ENCODE results near the gene NGEF. TPM values are rescaled to one million over a fixed set of nuclear protein-coding genes. Genes with fewer than 3 reads are reported as not detected.
"Not testable (repeated sequence)": the region's sequence is repeated elsewhere in the genome, so short reads cannot be mapped to it uniquely, and the experiment has no call there.

Gene NGEF
- total RNA-seq, 1 donor from 2014 or later: not detected

GRCh38 chr2:232929303-232930058 is 83.6 kb downstream of the NGEF start:
- intact Hi-C loops (cut with micrococcal nuclease): no loop called here

- intact Hi-C loops (cut with micrococcal nuclease): no loop called here
These were observed 84.3 kb downstream of the NGEF start for GRCh38 chr2:232928551-232929302.

GRCh38 chr2:232927793-232928550 is 85.1 kb downstream of the NGEF start:
- intact Hi-C loops (cut with micrococcal nuclease): no loop called here

GRCh38 chr2:232927032-232927792 is 85.8 kb downstream of the NGEF start:
- intact Hi-C loops (cut with micrococcal nuclease): no loop called here

GRCh38 chr2:232926431-232926939 is 86.6 kb downstream of the NGEF start:
- intact Hi-C loops (cut with micrococcal nuclease): no loop called here

- intact Hi-C loops (cut with micrococcal nuclease): no loop called here
These were observed 87.3 kb downstream of the NGEF start for GRCh38 chr2:232925821-232926156.

- intact Hi-C loops (cut with micrococcal nuclease): no loop called here
These were observed 87.8 kb downstream of the NGEF start for GRCh38 chr2:232925153-232925820.

GRCh38 chr2:232924433-232924832 is 88.6 kb downstream of the NGEF start:
- intact Hi-C loops (cut with micrococcal nuclease): no loop called here

GRCh38 chr2:232920760-232921159 is 92.3 kb downstream of the NGEF start:
- intact Hi-C loops (cut with micrococcal nuclease): no loop called here

- intact Hi-C loops (cut with micrococcal nuclease): no loop called here
These were observed 93.0 kb downstream of the NGEF start for GRCh38 chr2:232920055-232920454.

- intact Hi-C loops (cut with micrococcal nuclease): no loop called here
These were observed 93.9 kb downstream of the NGEF start for GRCh38 chr2:232919141-232919540.

- intact Hi-C loops (cut with micrococcal nuclease): no loop called here
These were observed 99.2 kb downstream of the NGEF start for GRCh38 chr2:232913903-232914302.

GRCh38 chr2:232911712-232912277 is 101.3 kb downstream of the NGEF start:
- intact Hi-C loops (cut with micrococcal nuclease): no loop called here

- intact Hi-C loops (cut with micrococcal nuclease): no loop called here
These were observed 102.7 kb downstream of the NGEF start for GRCh38 chr2:232910376-232910775.

GRCh38 chr2:232908695-232909094 is 104.4 kb downstream of the NGEF start:
- intact Hi-C loops (cut with micrococcal nuclease): no loop called here

GRCh38 chr2:232907718-232908085 is 105.4 kb downstream of the NGEF start:
- intact Hi-C loops (cut with micrococcal nuclease): not testable (repeated sequence)

GRCh38 chr2:232906867-232907717 is 106.0 kb downstream of the NGEF start:
- intact Hi-C loops (cut with micrococcal nuclease): not testable (repeated sequence)

GRCh38 chr2:232903989-232904388 is 109.1 kb downstream of the NGEF start:
- intact Hi-C loops (cut with micrococcal nuclease): no loop called here

Measured in T-helper 2 cell treated with Interferon-gamma antibody and Interleukin-4, amounts not matched to agents 100 ng/mL and 5 ng/mL, for 36 hours (primary cell).